Fibroblast of villous mesenchyme (primary cell): ENCODE data around the gene ENDOU. TPM values are rescaled to one million over a fixed set of nuclear protein-coding genes. Genes with fewer than 3 reads are reported as not detected.

Source experiments
- DNase-seq: peaks from one replicate; pipeline ENCODE4 v3.0.0-alpha.2; 2010; ENCODE audit warnings: low read depth
- H3K4me3 ChIP-seq: 2 replicates; pipeline ENCODE4 v1.5.1; 2011; ENCODE audit warnings: low read depth, mild to moderate bottlenecking, low read length
- CTCF ChIP-seq: IDR thresholded peaks from 2 replicates; pipeline ENCODE4 v1.5.1; 2012; ENCODE audit warnings: low read depth, mild to moderate bottlenecking, low read length; ENCODE audit not compliant: insufficient read depth
- total RNA-seq: library from RNA; depleted of rRNA; stranded (reverse); fragments of >200 nt; gene quantifications from 2 replicates; pipeline ENCODE4 v1.2.3, GENCODE V29; 2012

The ENDOU gene
- total RNA-seq, 1 donor = not detected

GRCh38 chr12:47737936-47738594 is 12.8 kb upstream of the ENDOU start:
- TF ChIP-seq CTCF = no peak
- H3K4me3 ChIP-seq = no peak overlapping the region
- DNase-seq = no peak

GRCh38 chr12:47736877-47737676 is 11.8 kb upstream of the ENDOU start:
- DNase-seq = peak; percentile 79
- no peak overlapping the region for H3K4me3 ChIP-seq
- peak; percentile 3 for TF ChIP-seq CTCF

GRCh38 chr12:47736216-47736615 is 10.9 kb upstream of the ENDOU start:
- H3K4me3 ChIP-seq = no peak overlapping the region
- no peak for TF ChIP-seq CTCF
- no peak for DNase-seq

GRCh38 chr12:47735649-47736048 is 10.4 kb upstream of the ENDOU start:
- no peak overlapping the region for H3K4me3 ChIP-seq
- no peak for DNase-seq
- no peak for TF ChIP-seq CTCF

- no peak for TF ChIP-seq CTCF
- no peak overlapping the region for H3K4me3 ChIP-seq
- no peak for DNase-seq
Observed at GRCh38 chr12:47734725-47735480, 9.6 kb upstream of the ENDOU start.

- no peak overlapping the region for H3K4me3 ChIP-seq
- no peak for DNase-seq
- no peak for TF ChIP-seq CTCF
Observed at GRCh38 chr12:47733142-47733541, 7.9 kb upstream of the ENDOU start.
